ENCODE data around the gene CDH23. TPM values are rescaled to one million over a fixed set of nuclear protein-coding genes. Genes with fewer than 3 reads are reported as not detected.

CDH23 gene
- total RNA-seq, 1 experiment from 2014 or later = 2.9 TPM

DNA sequence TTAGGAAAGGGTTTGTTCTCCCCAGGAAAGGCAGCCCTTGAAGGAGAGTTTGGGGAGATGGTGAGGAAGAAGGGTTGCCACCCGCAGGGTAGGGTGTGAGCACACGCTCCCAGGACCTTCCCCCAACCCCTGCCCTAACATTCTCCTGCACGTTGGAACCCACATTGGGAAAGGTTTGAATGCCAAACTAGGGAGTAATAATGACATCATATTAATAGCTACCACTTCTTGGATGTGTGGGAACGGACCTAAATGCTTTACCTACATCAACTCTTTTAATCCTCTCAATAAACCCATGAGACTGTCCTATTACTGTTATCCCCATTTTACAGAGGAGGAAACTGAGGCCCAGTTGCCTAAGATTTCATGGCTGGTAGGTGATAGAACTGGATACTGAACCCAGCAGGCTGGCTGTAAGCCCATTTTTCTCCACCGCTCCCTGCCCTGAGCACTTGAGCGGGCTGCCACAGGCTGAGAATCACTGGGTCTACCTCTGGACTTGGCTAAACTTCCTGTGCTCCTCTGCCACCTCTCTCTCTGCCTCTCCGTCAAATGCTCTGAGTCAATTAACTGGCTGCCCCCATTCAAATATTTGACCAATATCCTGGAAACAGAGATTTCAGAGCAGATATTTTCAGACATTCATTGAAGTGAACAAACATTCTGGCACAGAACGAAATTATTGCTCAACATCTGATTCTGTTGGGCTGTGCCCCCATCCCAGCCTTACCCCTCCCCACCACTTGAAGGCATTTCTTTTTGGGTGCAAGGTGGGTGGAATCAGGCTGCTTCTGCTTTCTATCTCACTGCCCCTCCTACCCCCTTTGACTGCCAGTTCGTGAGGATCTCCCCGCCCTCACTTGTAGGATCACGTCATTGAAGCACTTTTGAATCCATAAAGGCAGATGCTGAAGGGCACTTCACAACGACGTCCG is 193.2 kb downstream of the CDH23 start:
- ChIA-PET CTCF (interaction anchor here (0.8 to 1.0 kb wide), 5 partner anchors 20 to 270 kb away, joined by 3 to 7 read pairs (median 4); partner anchors contain the start of gene SLC29A3), POLR2A (no interaction called here)
- TF ChIP-seq, protein P1, sequence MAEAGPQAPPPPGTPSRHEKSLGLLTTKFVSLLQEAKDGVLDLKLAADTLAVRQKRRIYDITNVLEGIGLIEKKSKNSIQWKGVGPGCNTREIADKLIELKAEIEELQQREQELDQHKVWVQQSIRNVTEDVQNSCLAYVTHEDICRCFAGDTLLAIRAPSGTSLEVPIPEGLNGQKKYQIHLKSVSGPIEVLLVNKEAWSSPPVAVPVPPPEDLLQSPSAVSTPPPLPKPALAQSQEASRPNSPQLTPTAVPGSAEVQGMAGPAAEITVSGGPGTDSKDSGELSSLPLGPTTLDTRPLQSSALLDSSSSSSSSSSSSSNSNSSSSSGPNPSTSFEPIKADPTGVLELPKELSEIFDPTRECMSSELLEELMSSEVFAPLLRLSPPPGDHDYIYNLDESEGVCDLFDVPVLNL (CRISPR knock-in tag; IDR thresholded peaks at IDR 0.05; ENCODE audit: borderline replicate concordance, low read depth) = no peak
- no peak for TF ChIP-seq HMGA2 (CRISPR knock-in tag; IDR thresholded peaks at IDR 0.05)
- TF ChIP-seq, protein P2, sequence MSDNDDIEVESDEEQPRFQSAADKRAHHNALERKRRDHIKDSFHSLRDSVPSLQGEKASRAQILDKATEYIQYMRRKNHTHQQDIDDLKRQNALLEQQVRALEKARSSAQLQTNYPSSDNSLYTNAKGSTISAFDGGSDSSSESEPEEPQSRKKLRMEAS (CRISPR knock-in tag; IDR thresholded peaks at IDR 0.05) = no peak
- TF ChIP-seq ZNF425 (CRISPR knock-in tag; conservative IDR thresholded peaks at IDR 0.05) = no peak
- TF ChIP-seq ZBTB21 (CRISPR knock-in tag; IDR thresholded peaks at IDR 0.05; ENCODE audit: borderline replicate concordance) = no peak
- no peak for TF ChIP-seq MYBL2 (CRISPR knock-in tag; IDR thresholded peaks at IDR 0.05)
- no peak for TF ChIP-seq ZNF396 (CRISPR knock-in tag; IDR thresholded peaks at IDR 0.05; ENCODE audit: borderline replicate concordance)
- TF ChIP-seq, protein P3, sequence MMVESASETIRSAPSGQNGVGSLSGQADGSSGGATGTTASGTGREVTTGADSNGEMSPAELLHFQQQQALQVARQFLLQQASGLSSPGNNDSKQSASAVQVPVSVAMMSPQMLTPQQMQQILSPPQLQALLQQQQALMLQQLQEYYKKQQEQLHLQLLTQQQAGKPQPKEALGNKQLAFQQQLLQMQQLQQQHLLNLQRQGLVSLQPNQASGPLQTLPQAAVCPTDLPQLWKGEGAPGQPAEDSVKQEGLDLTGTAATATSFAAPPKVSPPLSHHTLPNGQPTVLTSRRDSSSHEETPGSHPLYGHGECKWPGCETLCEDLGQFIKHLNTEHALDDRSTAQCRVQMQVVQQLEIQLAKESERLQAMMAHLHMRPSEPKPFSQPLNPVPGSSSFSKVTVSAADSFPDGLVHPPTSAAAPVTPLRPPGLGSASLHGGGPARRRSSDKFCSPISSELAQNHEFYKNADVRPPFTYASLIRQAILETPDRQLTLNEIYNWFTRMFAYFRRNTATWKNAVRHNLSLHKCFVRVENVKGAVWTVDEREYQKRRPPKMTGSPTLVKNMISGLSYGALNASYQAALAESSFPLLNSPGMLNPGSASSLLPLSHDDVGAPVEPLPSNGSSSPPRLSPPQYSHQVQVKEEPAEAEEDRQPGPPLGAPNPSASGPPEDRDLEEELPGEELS (CRISPR knock-in tag; IDR thresholded peaks at IDR 0.05) = no peak
- TF ChIP-seq FOXK1 (CRISPR knock-in tag; IDR thresholded peaks at IDR 0.05) = no peak
- no peak for TF ChIP-seq AR (CRISPR knock-in tag; IDR thresholded peaks at IDR 0.05)
- TF ChIP-seq ELF4 (CRISPR knock-in tag; IDR thresholded peaks at IDR 0.05; ENCODE audit: low read depth) = no peak
- TF ChIP-seq ZNF121 (CRISPR knock-in tag; IDR thresholded peaks at IDR 0.05) = no peak
- TF ChIP-seq, protein P4, sequence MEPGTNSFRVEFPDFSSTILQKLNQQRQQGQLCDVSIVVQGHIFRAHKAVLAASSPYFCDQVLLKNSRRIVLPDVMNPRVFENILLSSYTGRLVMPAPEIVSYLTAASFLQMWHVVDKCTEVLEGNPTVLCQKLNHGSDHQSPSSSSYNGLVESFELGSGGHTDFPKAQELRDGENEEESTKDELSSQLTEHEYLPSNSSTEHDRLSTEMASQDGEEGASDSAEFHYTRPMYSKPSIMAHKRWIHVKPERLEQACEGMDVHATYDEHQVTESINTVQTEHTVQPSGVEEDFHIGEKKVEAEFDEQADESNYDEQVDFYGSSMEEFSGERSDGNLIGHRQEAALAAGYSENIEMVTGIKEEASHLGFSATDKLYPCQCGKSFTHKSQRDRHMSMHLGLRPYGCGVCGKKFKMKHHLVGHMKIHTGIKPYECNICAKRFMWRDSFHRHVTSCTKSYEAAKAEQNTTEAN (CRISPR knock-in tag; IDR thresholded peaks at IDR 0.05) = no peak
- TF ChIP-seq ATF1 (CRISPR knock-in tag; IDR thresholded peaks at IDR 0.05) = no peak
- TF ChIP-seq GTF2I (CRISPR knock-in tag; conservative IDR thresholded peaks at IDR 0.05) = no peak
- TF ChIP-seq JUN (CRISPR knock-in tag; IDR thresholded peaks at IDR 0.05) = no peak
- TF ChIP-seq SMAD4 (CRISPR knock-in tag; IDR thresholded peaks at IDR 0.05) = no peak
- Mint-ChIP-seq H3K9me3 (no peaks in the 10 kb centered on the region), H3K4me1 (peaks cover 14% of the 10 kb centered on the region), H3K4me3 (no peak overlapping the region), H3K27me3 (ENCODE audit: low read depth) (no peaks in the 10 kb centered on the region; the same call in none of the 2 replicates), H3K36me3 (no peaks in the 10 kb centered on the region), H3K27ac (no peak overlapping the region)
- ATAC-seq (no peak), DNase-seq (ENCODE audit: low spot score) (no peak)

Measured in WTC11 (cell line).